Stomach (tissue), 9 donors: ENCODE results near the gene MYO9B. TPM values are rescaled to one million over a fixed set of nuclear protein-coding genes. Genes with fewer than 3 reads are reported as not detected.

Source experiments
- DNase-seq, 2 donors: peaks; one replicate each; pipeline versions ENCODE4 v3.0.0 to v3.0.0-alpha.2; 2013 to 2019
- H3K27ac ChIP-seq, 5 donors: fragments of 200-600 bp in 4 of 5; sonication (generic) in 4 of 5; one replicate each; pipeline ENCODE4 v1.5.1; 2013 to 2019; ENCODE audit warnings: mild to moderate bottlenecking in 1 of 5, moderate library complexity in 1 of 5
- H3K27me3 ChIP-seq, 3 donors: fragments of 200-600 bp; sonication (generic); one replicate each; pipeline ENCODE4 v1.5.1; 2017 to 2019; ENCODE audit warnings: mixed run types in 1 of 3
- H3K36me3 ChIP-seq, 4 donors: fragments of 200-600 bp; sonication (generic); 1 replicate in 3 of 4; 2 replicates in 1 of 4; pipeline ENCODE4 v1.5.1; 2016 to 2019
- H3K4me1 ChIP-seq, 4 donors: fragments of 200-600 bp; sonication (generic); one replicate each; pipeline ENCODE4 v1.5.1; 2016 to 2019
- H3K4me3 ChIP-seq, 4 donors: fragments of 200-600 bp; sonication (generic) in 3 of 4; one replicate each; pipeline ENCODE4 v1.5.1; 2016 to 2019; ENCODE audit warnings: mild to moderate bottlenecking in 1 of 4
- H3K9me3 ChIP-seq, 4 donors: fragments of 200-600 bp; sonication (generic); one replicate each; pipeline ENCODE4 v1.5.1; 2016 to 2019
- EP300 ChIP-seq: sonication (generic); formaldehyde crosslinking; IDR thresholded peaks from one replicate; pipeline ENCODE4 v1.6.1; 2017; ENCODE audit warnings: antibody characterized with exemption
- POLR2A ChIP-seq, 4 donors: fragments of 450-650 bp; IDR thresholded peaks; one replicate each; pipeline ENCODE4 v1.6.1; 2016; ENCODE audit warnings: antibody characterized with exemption in 4 of 4, control low read depth in 2 of 4, mild to moderate bottlenecking in 1 of 4, moderate library complexity in 1 of 4
- POLR2AphosphoS5 ChIP-seq, 3 donors: sonication (generic); formaldehyde crosslinking; IDR thresholded peaks; one replicate each; pipeline ENCODE4 v1.6.1; 2016; ENCODE audit warnings: antibody characterized with exemption in 3 of 3
- WGBS, 5 donors: extraction: QIAGEN DNeasy Blood & Tissue Kit in 3 of 5; methylation state at CpG; one replicate each; pipeline versions ENCODE4 v1.1.5 to v1.1.7; 2013 to 2018; 5-methylcytosine and 5-hydroxymethylcytosine counted together
- intact Hi-C: fragments of 100-400 bp; cut with DNase I; formaldehyde crosslinking; loops from one replicate; pipeline ENCODE4 v1.15.1; 2023; ENCODE audit warnings: low total_unique reads
- polyA plus RNA-seq, 3 donors: library from polyadenylated mRNA; stranded (reverse); fragments of 200-250 nt; gene quantifications; one replicate each; pipeline ENCODE4 v1.2.3, GENCODE V29; 2013
- total RNA-seq, 5 donors: library from RNA; depleted of rRNA; stranded (reverse); fragments of >200 nt; gene quantifications; one replicate each; pipeline versions ENCODE4 v1.1.0 to v1.2.3, GENCODE V29; 2014 to 2016
- TF ChIP-seq, protein P1 (sequence below), 7 experiments: fragments of 450-650 bp in 4 of 7; fragments of 200-600 bp in 3 of 7; sonication (generic) in 3 of 7; IDR thresholded peaks; one replicate each; pipeline ENCODE4 v1.5.1; 2016 to 2019; ENCODE audit warnings: antibody characterized with exemption in 7 of 7, control low read depth in 2 of 7, mild to moderate bottlenecking in 1 of 7
- donor health status: healthy with polysubstance abuse.
- donor health status: Bipolar disorder and iron deficiency.
- donor health status: healthy.

MYO9B gene
- total and polyA plus RNA-seq, 8 donors, result 30.2 to 265 (median 62.5) TPM

DNA sequence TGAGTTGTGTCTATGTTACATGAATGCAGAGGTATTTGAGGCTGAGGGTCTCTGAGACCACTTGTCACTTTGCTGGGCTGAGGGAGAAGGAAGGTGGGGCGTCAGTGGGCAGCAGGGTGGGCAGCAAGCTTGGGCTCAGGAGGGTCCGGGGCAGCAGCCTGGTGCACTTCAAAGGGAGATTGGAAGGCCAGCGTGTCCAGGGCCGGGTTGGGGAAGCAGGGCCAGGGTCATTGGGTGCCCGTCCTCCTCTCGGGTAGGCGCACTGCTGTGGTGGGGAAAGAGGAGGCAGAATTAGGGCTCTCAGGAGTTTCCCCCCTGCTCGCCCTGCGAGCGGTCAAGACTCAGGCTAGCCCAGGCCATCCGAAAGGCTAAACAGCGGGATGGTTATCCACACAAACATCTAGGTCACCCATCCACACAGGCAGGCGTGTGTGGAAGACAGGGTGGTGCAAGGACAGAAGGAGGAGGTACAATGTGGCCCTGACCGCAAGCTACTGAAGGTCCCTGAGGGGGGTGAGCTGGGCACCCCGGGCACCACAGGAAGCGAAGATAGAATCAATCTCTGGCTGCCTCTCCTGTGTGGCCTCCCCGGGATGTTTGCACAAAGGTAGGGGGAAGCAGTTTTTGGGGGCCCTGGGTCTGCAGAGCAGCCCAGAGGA lies 37.7 kb downstream of the MYO9B start:
- Histone ChIP-seq H3K27ac (peak overlapping the region; percentile 28 to 72 (median 57)), H3K27me3 (no peaks in the 10 kb centered on the region), H3K4me3 (no peak overlapping the region), H3K4me1 (peaks cover 17 to 66% (median 30%) of the 10 kb centered on the region in 4 donors), H3K36me3 (peaks cover 0 to 43% (median 26%) of the 10 kb centered on the region in 4 donors), H3K9me3 (no peaks in the 10 kb centered on the region)
- intact Hi-C loops, result no loop called here
- DNase-seq, result no peak
- WGBS, 5 donors, result 87 to 96% (median 90%) methylated on average over 11 to 17 of the region's 17 CpGs
- TF ChIP-seq POLR2A (IDR thresholded peaks at IDR 0.05) (no peak), EP300 (no peak), POLR2AphosphoS5 (IDR thresholded peaks at IDR 0.05) (no peak)
- TF ChIP-seq, protein P1, sequence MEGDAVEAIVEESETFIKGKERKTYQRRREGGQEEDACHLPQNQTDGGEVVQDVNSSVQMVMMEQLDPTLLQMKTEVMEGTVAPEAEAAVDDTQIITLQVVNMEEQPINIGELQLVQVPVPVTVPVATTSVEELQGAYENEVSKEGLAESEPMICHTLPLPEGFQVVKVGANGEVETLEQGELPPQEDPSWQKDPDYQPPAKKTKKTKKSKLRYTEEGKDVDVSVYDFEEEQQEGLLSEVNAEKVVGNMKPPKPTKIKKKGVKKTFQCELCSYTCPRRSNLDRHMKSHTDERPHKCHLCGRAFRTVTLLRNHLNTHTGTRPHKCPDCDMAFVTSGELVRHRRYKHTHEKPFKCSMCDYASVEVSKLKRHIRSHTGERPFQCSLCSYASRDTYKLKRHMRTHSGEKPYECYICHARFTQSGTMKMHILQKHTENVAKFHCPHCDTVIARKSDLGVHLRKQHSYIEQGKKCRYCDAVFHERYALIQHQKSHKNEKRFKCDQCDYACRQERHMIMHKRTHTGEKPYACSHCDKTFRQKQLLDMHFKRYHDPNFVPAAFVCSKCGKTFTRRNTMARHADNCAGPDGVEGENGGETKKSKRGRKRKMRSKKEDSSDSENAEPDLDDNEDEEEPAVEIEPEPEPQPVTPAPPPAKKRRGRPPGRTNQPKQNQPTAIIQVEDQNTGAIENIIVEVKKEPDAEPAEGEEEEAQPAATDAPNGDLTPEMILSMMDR (IDR thresholded peaks at IDR 0.05), result no peak

DNA sequence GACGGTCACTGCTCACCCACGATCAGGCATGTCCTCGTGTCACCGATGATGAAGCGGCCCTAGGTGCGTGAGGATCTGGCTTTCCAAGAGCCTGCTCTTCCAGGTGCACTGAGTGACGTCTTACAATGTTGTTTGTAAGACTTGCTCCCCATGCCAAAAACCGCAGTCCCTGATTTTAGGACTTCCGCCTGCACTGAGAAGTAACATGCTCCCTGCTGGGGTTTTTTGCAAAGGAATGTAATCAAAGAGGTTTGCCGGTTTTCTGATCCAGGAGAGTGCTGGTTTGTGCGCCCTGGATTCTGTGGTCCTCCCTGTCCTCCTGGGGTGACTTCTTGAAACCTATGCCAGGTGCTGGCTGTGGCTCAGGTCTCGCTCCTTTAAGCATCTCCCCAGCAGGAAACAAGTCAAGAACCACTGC lies 38.8 kb downstream of the MYO9B start:
- Histone ChIP-seq H3K36me3 (peaks cover 0 to 48% (median 32%) of the 10 kb centered on the region in 4 donors), H3K27me3 (no peaks in the 10 kb centered on the region), H3K4me1 (peaks cover 11 to 54% (median 24%) of the 10 kb centered on the region in 4 donors), H3K4me3 (no peak overlapping the region), H3K27ac (peak overlapping the region; percentile 22 to 72 (median 57)), H3K9me3 (no peaks in the 10 kb centered on the region)
- DNase-seq, result peak in 1 of 2 donors; percentile 37
- WGBS, 5 donors, result 44 to 67% (median 60%) methylated on average over 8 to 12 of the region's 12 CpGs
- TF ChIP-seq EP300 (no peak), POLR2A (IDR thresholded peaks at IDR 0.05) (no peak), POLR2AphosphoS5 (IDR thresholded peaks at IDR 0.05) (no peak)
- TF ChIP-seq, protein P1 (IDR thresholded peaks at IDR 0.05), result no peak
- intact Hi-C loops, result no loop called here

DNA sequence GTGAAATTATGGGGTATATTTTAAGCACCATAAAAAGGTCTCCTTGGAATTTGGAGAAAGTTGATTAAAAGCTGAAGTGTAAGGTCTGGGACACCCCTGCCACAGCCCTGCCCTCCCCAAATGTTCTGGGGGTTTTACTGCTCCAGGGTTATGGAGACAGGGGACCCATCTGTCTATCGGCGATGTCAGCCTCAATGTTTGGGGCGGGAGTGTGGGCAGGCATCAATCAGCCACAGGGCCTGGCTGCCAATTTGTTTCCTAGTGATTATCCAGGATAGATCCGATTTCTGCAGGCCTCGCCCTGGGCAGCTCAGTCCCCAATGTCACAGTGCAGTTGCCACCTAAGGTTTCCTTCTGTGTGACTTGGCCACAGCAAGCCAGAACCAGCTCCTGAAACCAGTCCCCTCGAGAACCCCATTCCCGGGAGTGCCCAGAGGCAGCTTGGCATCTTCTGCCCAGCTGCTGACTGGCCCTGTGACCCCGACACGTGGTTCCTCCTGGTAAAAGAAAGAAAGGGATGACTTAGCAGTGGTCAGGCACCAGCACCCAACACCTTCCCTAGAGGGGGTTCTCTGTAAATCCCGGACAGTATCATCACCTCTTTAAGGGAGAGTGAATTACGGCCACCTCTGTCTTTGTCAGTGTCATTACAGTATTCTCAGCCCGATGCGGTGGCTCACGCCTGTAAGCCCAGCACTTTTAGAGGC lies 41.6 kb downstream of the MYO9B start:
- Histone ChIP-seq H3K36me3 (peaks cover 0 to 33% (median 17%) of the 10 kb centered on the region in 4 donors), H3K27ac (peak overlapping the region in 3 of 5 donors; percentile 16 to 56 (median 20)), H3K27me3 (no peaks in the 10 kb centered on the region), H3K4me3 (no peak overlapping the region), H3K4me1 (peaks cover 11 to 42% (median 20%) of the 10 kb centered on the region in 4 donors), H3K9me3 (no peaks in the 10 kb centered on the region)
- WGBS, 5 donors, result 70 to 84% (median 77%) methylated on average over 14 of the region's 14 CpGs
- intact Hi-C loops, result no loop called here
- TF ChIP-seq, protein P1 (IDR thresholded peaks at IDR 0.05), result no peak
- TF ChIP-seq EP300, result no peak
- TF ChIP-seq POLR2A (IDR thresholded peaks at IDR 0.05), result no peak
- no peak for TF ChIP-seq POLR2AphosphoS5 (IDR thresholded peaks at IDR 0.05)
- DNase-seq, result no peak

DNA sequence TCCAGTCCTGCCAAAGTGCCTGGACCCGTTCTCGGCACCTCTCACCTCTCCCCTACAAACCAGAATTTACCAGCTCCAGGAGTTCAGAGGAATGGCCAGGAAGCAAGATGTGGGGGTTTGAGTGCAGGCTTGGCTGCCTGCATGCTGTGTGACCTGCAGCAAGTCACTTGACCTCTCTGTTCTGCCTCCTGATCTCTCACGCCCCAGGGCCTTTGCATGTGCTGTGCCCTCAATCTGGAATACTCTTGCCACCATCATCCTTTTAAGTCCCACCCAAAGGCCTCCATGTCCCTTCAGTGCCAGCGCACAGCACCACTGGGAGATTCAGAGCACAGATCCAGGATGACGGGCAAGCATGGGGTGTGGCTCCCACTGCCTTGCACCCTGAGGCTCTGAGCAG lies 43.4 kb downstream of the MYO9B start:
- DNase-seq, result no peak
- H3K4me1 ChIP-seq, result peaks cover under 1 to 32% (median 9%) of the 10 kb centered on the region in 4 donors
- no peaks in the 10 kb centered on the region for H3K27me3 ChIP-seq
- no peak overlapping the region for H3K27ac ChIP-seq
- WGBS, 5 donors, result 91 to 95% (median 93%) methylated on average over 5 of the region's 5 CpGs
- H3K36me3 ChIP-seq, result peaks cover 0 to 26% (median 16%) of the 10 kb centered on the region in 4 donors
- H3K9me3 ChIP-seq, result no peaks in the 10 kb centered on the region
- H3K4me3 ChIP-seq, result no peak overlapping the region
- intact Hi-C loops, result no loop called here
- TF ChIP-seq POLR2A (IDR thresholded peaks at IDR 0.05), result no peak
- no peak for TF ChIP-seq EP300
- no peak for TF ChIP-seq POLR2AphosphoS5 (IDR thresholded peaks at IDR 0.05)
- TF ChIP-seq, protein P1 (IDR thresholded peaks at IDR 0.05), result no peak
